CD14-positive monocyte (primary cell): ENCODE measurements around the gene GALT. TPM values are rescaled to one million over a fixed set of nuclear protein-coding genes. Genes with fewer than 3 reads are reported as not detected.

Experiments
- DNase-seq, 3 donors: peaks; one replicate each; pipeline ENCODE4 v3.0.0-alpha.2; 2011 to 2022
- H2AFZ ChIP-seq: 2 replicates; pipeline ENCODE4 v1.6.0; 2012; ENCODE audit warnings: mild to moderate bottlenecking, low read depth, low read length, inconsistent platforms; ENCODE audit not compliant: insufficient read depth, poor library complexity, severe bottlenecking
- H3K27ac ChIP-seq, 2 donors: 1 replicate in 1 of 2; 2 replicates in 1 of 2; pipeline ENCODE4 v1.5.1; 2012 to 2013; ENCODE audit warnings: low read length in 2 of 2, control low read depth in 1 of 2, inconsistent platforms in 1 of 2, low read depth in 1 of 2, mild to moderate bottlenecking in 1 of 2
- H3K27me3 ChIP-seq, 2 donors: one replicate each; pipeline versions ENCODE4 v1.6.0 to v1.6.1; 2011 to 2013; ENCODE audit warnings: low read length in 2 of 2; ENCODE audit not compliant: control insufficient read depth in 2 of 2, insufficient read depth in 2 of 2
- H3K36me3 ChIP-seq, 2 donors: replicated peaks in 1 of 2; 1 replicate in 1 of 2; 2 replicates in 1 of 2; pipeline versions ENCODE4 v1.5.1 to v1.6.1; 2012 to 2013; ENCODE audit warnings: low read length in 2 of 2, control low read depth in 1 of 2, inconsistent platforms in 1 of 2, mild to moderate bottlenecking in 1 of 2; ENCODE audit not compliant: insufficient read depth in 2 of 2, control insufficient read depth in 1 of 2
- H3K4me1 ChIP-seq, 2 donors: 1 replicate in 1 of 2; 2 replicates in 1 of 2; pipeline versions ENCODE4 v1.5.1 to v1.6.1; 2012 to 2013; ENCODE audit warnings: low read length in 2 of 2, control low read depth in 1 of 2, inconsistent platforms in 1 of 2, mild to moderate bottlenecking in 1 of 2, moderate library complexity in 1 of 2; ENCODE audit not compliant: insufficient read depth in 2 of 2, control insufficient read depth in 1 of 2
- H3K4me2 ChIP-seq: replicated peaks from 2 replicates; pipeline ENCODE3; 2012; ENCODE audit warnings: low read length, moderate library complexity, mild to moderate bottlenecking; ENCODE audit not compliant: poor library complexity, severe bottlenecking; ENCODE audit errors: extremely low read depth
- H3K4me3 ChIP-seq, 3 experiments: fragments of 200-600 bp in 1 of 3; sonication (generic) in 1 of 3; replicated peaks in 1 of 3; 1 replicate in 2 of 3; 2 replicates in 1 of 3; pipeline ENCODE4 v1.5.1; 2011 to 2013; ENCODE audit warnings: low read length in 3 of 3, mild to moderate bottlenecking in 3 of 3, control low read depth in 2 of 3, low read depth in 2 of 3, inconsistent platforms in 1 of 3, moderate library complexity in 1 of 3
- H3K79me2 ChIP-seq: 2 replicates; pipeline ENCODE4 v1.6.0; 2012; ENCODE audit warnings: mild to moderate bottlenecking, control low read depth, inconsistent platforms, low read length, moderate library complexity; ENCODE audit not compliant: insufficient read depth
- H3K9ac ChIP-seq: 2 replicates; pipeline ENCODE4 v1.6.0; 2017; ENCODE audit warnings: low read length, mild to moderate bottlenecking; ENCODE audit not compliant: insufficient read depth, poor library complexity, severe bottlenecking
- H3K9me3 ChIP-seq, 2 donors: replicated peaks in 1 of 2; 1 replicate in 1 of 2; 2 replicates in 1 of 2; pipeline versions ENCODE4 v1.5.1 to v1.6.1; 2012 to 2013; ENCODE audit warnings: low read length in 2 of 2, control low read depth in 1 of 2; ENCODE audit not compliant: control insufficient read depth in 1 of 2, insufficient read depth in 1 of 2
- H4K20me1 ChIP-seq: 2 replicates; pipeline ENCODE4 v1.6.0; 2012; ENCODE audit warnings: mild to moderate bottlenecking, low read length, control low read depth, moderate library complexity; ENCODE audit not compliant: insufficient read depth
- H3K27ac Mint-ChIP-seq, 7 donors: one replicate each; pipeline ENCODE4 v1.8.0; 2020; ENCODE audit warnings: mild to moderate bottlenecking in 7 of 7, mixed read lengths in 7 of 7, moderate library complexity in 6 of 7, inconsistent platforms in 2 of 7
- H3K27me3 Mint-ChIP-seq, 3 donors: one replicate each; pipeline ENCODE4 v1.8.0; 2021 to 2022; ENCODE audit warnings: low read depth in 3 of 3, mild to moderate bottlenecking in 3 of 3, mixed read lengths in 3 of 3, moderate library complexity in 3 of 3, inconsistent platforms in 1 of 3
- H3K36me3 Mint-ChIP-seq, 2 donors: one replicate each; pipeline ENCODE4 v1.8.0; 2020; ENCODE audit warnings: mixed read lengths in 2 of 2, inconsistent platforms in 1 of 2, mild to moderate bottlenecking in 1 of 2
- H3K4me1 Mint-ChIP-seq: one replicate; pipeline ENCODE4 v1.8.0; 2020; ENCODE audit warnings: mild to moderate bottlenecking, mixed read lengths
- H3K4me3 Mint-ChIP-seq, 2 donors: one replicate each; pipeline ENCODE4 v1.8.0; 2020; ENCODE audit warnings: mild to moderate bottlenecking in 2 of 2, mixed read lengths in 2 of 2, moderate library complexity in 1 of 2
- H3K9me3 Mint-ChIP-seq, 7 donors: one replicate each; pipeline ENCODE4 v1.8.0; 2020 to 2022; ENCODE audit warnings: mixed read lengths in 7 of 7, mild to moderate bottlenecking in 6 of 7, moderate library complexity in 6 of 7, inconsistent platforms in 2 of 7
- WGBS: methylation state at CpG from one replicate; pipeline ENCODE4 v1.1.5; 2013; ENCODE audit warnings: missing lambda C conversion rate; ENCODE audit not compliant: insufficient coverage; 5-methylcytosine and 5-hydroxymethylcytosine counted together
- intact Hi-C, 2 donors: fragments of 100-400 bp; cut with micrococcal nuclease; formaldehyde crosslinking; loops; one replicate each; pipeline versions ENCODE4 v1.15.0 to v1.15.1; 2023
- polyA plus RNA-seq, 3 donors: library from polyadenylated mRNA; depleted of rRNA in 1 of 3; unstranded in 2 of 3; stranded (reverse) in 1 of 3; fragments of 300-500 nt in 2 of 3; fragments of >200 nt in 1 of 3; fragmentation: Illumina TruSeq in 2 of 3; gene quantifications; 1 replicate in 2 of 3; 2 replicates in 1 of 3; pipeline ENCODE4 v1.2.3, GENCODE V29; 2012 to 2021
- TF ChIP-seq, protein P1 (sequence below): fragments of 200-600 bp; IDR thresholded peaks from one replicate; pipeline ENCODE4 v1.8.0; 2022; ENCODE audit warnings: antibody characterized with exemption, mild to moderate bottlenecking

GALT gene
- polyA plus RNA-seq, 3 donors: 25.6 to 103 (median 26.9) TPM

DNA sequence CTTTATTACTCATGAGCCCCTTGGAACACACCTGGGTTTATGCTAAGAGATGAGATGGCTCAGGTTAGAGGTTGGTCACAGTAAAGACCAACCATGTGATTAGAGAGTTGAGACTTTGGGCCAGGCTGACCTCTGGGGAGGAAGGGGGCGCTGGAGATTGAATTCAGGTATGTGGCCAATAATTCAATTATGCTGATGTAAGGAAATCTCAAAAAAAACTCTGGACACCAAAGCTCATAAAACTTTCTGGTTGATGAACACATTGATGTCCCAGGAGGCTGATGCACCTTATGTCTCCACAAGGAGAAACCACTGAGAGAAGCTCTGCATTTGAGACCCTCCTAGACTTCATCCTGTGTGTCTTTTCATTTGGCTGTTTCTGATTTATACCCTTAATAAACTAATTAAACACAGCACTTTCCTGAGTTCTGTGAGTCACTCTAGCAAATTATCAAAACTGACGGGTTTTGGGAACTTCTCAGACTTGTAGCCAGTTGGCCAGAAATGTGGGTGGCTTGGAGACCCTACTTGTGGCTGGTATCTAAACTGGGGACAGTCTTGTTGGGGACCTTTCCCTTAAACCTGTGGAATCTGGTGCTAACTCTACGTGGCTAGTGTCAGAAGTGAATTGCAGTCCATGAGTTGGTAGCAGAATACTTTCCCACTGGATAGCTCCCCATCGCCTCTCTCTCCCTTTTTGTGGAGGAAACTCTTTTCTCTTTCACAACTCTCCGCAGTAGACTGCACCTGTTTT is 23.5 kb downstream of the GALT start:
- Histone ChIP-seq H3K4me3 (no peak overlapping the region), H4K20me1 (no peaks in the 10 kb centered on the region), H3K27ac (no peak overlapping the region), H3K27me3 (no peaks in the 10 kb centered on the region), H3K36me3 (peaks cover 0 to 12% of the 10 kb centered on the region in 2 donors), H2AFZ (no peak overlapping the region), H3K4me1 (peaks cover 9 to 10% of the 10 kb centered on the region in 2 donors), H3K4me2 (no peak overlapping the region), H3K79me2 (peaks cover 20% of the 10 kb centered on the region), H3K9me3 (peaks cover 5 to 11% of the 10 kb centered on the region in 2 donors), H3K9ac (no peak overlapping the region)
- 100% methylated on average over 2 of the region's 5 CpGs for WGBS
- Mint-ChIP-seq H3K27ac (no peak overlapping the region), H3K27me3 (peaks cover 0 to 2% (median 0%) of the 10 kb centered on the region in 3 donors), H3K9me3 (peaks cover 8 to 17% (median 12%) of the 10 kb centered on the region in 7 donors), H3K36me3 (peaks cover 18 to 28% of the 10 kb centered on the region in 2 donors), H3K4me1 (peaks cover 17% of the 10 kb centered on the region), H3K4me3 (no peak overlapping the region)
- intact Hi-C loops: loop anchor here (10.0 kb wide), 2 partner anchors 315 to 445 kb away; partner anchors contain the start of genes ATOSB (in 1 of the 2) and DNAJB5 (in 1 of the 2)
- no peak for DNase-seq
- TF ChIP-seq, protein P1, sequence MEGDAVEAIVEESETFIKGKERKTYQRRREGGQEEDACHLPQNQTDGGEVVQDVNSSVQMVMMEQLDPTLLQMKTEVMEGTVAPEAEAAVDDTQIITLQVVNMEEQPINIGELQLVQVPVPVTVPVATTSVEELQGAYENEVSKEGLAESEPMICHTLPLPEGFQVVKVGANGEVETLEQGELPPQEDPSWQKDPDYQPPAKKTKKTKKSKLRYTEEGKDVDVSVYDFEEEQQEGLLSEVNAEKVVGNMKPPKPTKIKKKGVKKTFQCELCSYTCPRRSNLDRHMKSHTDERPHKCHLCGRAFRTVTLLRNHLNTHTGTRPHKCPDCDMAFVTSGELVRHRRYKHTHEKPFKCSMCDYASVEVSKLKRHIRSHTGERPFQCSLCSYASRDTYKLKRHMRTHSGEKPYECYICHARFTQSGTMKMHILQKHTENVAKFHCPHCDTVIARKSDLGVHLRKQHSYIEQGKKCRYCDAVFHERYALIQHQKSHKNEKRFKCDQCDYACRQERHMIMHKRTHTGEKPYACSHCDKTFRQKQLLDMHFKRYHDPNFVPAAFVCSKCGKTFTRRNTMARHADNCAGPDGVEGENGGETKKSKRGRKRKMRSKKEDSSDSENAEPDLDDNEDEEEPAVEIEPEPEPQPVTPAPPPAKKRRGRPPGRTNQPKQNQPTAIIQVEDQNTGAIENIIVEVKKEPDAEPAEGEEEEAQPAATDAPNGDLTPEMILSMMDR: no peak

DNA sequence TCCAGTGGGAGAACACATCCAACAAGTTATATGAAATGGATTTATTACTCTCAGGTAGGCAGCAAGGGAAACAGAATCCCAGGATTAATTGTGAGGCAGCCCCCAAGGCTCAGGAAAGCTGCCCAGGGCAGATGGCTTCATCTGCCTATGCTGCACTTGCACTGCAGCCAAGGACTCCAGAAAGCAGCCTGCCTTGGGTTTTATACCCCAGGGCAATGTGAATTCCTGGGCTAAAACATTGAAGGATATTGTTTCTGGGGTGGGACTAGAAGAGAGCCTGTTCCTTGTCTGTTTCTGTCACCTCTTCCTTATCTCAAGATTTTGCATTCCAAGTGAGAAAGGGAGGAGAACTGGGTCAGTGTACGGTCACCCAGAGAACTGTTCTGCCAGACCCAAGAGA is 24.8 kb downstream of the GALT start:
- no peak overlapping the region for H3K9ac ChIP-seq
- H3K27me3 Mint-ChIP-seq: peaks cover 0 to 2% (median 1%) of the 10 kb centered on the region in 3 donors
- no peak for DNase-seq
- peaks cover under 1 to 2% of the 10 kb centered on the region in 2 donors for H3K4me1 ChIP-seq
- peaks cover 0 to 12% of the 10 kb centered on the region in 2 donors for H3K36me3 ChIP-seq
- H4K20me1 ChIP-seq: no peaks in the 10 kb centered on the region
- no CpG with 5 or more reads among the region's 1 CpG for WGBS
- peaks cover 17% of the 10 kb centered on the region for H3K79me2 ChIP-seq
- H3K4me1 Mint-ChIP-seq: peaks cover 12% of the 10 kb centered on the region
- no peak overlapping the region for H2AFZ ChIP-seq
- no peak overlapping the region for H3K4me3 ChIP-seq
- peaks cover 8 to 17% (median 12%) of the 10 kb centered on the region in 7 donors for H3K9me3 Mint-ChIP-seq
- TF ChIP-seq, protein P1: no peak
- H3K4me3 Mint-ChIP-seq: no peak overlapping the region
- no peak overlapping the region for H3K27ac ChIP-seq
- H3K36me3 Mint-ChIP-seq: peaks cover 18 to 28% of the 10 kb centered on the region in 2 donors
- H3K27ac Mint-ChIP-seq: no peak overlapping the region
- H3K27me3 ChIP-seq: no peaks in the 10 kb centered on the region
- intact Hi-C loops: no loop called here
- H3K9me3 ChIP-seq: peaks cover 5 to 11% of the 10 kb centered on the region in 2 donors
- no peak overlapping the region for H3K4me2 ChIP-seq
